GM12878 (cell line): ENCODE results near the gene C10orf67. TPM values are rescaled to one million over a fixed set of nuclear protein-coding genes. Genes with fewer than 3 reads are reported as not detected.

Source experiments
- ATAC-seq: fragments of 200-7000 bp; cut with Tn5 transposase; 3 replicates; pipeline ENCODE4 v1.9.1; 2020; ENCODE audit warnings: mild to moderate bottlenecking, moderate library complexity
- BruUV-seq: library from RNA; stranded (reverse); fragments of 400-500 nt; replicated peaks from 2 replicates; lab custom pipeline; 2021; lab: Mats Ljungman, UMichigan
- CTCF ChIA-PET: fragments of 300-600 bp; sonication (Branson Sonifier 250); formaldehyde crosslinking; extraction: SDS; loops from one replicate; lab custom pipeline; 2021; ENCODE audit warnings: inconsistent platforms; lab: Yijun Ruan, JAX
- POLR2A ChIA-PET: fragments of 350-600 bp; formaldehyde crosslinking; extraction: SDS; loops from one replicate; lab custom pipeline; 2021; ENCODE audit warnings: inconsistent platforms; lab: Charles Lee
- RAD21 ChIA-PET: fragments of 300-600 bp; sonication (Branson Sonifier 250); formaldehyde crosslinking; loops from one replicate; lab custom pipeline; 2023; ENCODE audit warnings: antibody characterized with exemption; ENCODE audit not compliant: unreplicated experiment; lab: Charles Lee
- SMC1A ChIA-PET: fragments of 300-600 bp; sonication (Branson Sonifier 250); formaldehyde crosslinking; loops from one replicate; lab custom pipeline; 2023; ENCODE audit not compliant: unreplicated experiment, uncharacterized antibody; lab: Charles Lee
- DNase-seq: peaks from one replicate; pipeline ENCODE4 v3.0.0-alpha.2; 2011; ENCODE audit warnings: low read depth, low spot score
- FAIRE-seq: peaks from 3 replicates; lab custom pipeline; 2011; peaks lifted over from hg19 to GRCh38; lab: Jason Lieb, UNC
- H2AFZ ChIP-seq: 2 replicates; pipeline ENCODE4 v1.6.0; 2011; ENCODE audit warnings: low read depth, low read length, control low read depth; ENCODE audit not compliant: control insufficient read depth
- H3K27ac ChIP-seq: 2 replicates; pipeline ENCODE4 v1.5.1; 2011; ENCODE audit warnings: control low read depth; ENCODE audit not compliant: control insufficient read depth, insufficient read depth
- H3K27me3 ChIP-seq, 2 experiments: replicated peaks in 1 of 2; 2 replicates each; pipeline versions ENCODE4 v1.6.0 to v1.6.1; 2011; ENCODE audit warnings: low read length in 1 of 2; ENCODE audit not compliant: control insufficient read depth in 2 of 2, insufficient read depth in 2 of 2
- H3K36me3 ChIP-seq, 2 experiments: 2 replicates each; pipeline ENCODE4 v1.5.1; 2011; ENCODE audit warnings: low read length in 1 of 2; ENCODE audit not compliant: control insufficient read depth in 2 of 2, insufficient read depth in 2 of 2
- H3K4me1 ChIP-seq: 2 replicates; pipeline ENCODE4 v1.6.1; 2011; ENCODE audit warnings: mild to moderate bottlenecking, low read length, moderate library complexity, mixed read lengths; ENCODE audit not compliant: control insufficient read depth, insufficient read depth
- H3K4me2 ChIP-seq: 2 replicates; pipeline ENCODE4 v1.6.0; 2011; ENCODE audit warnings: control low read depth; ENCODE audit not compliant: control insufficient read depth, insufficient read depth
- H3K4me3 ChIP-seq: fragments of 200-600 bp; sonication (generic); 2 replicates; pipeline ENCODE4 v1.5.1; 2016
- H3K79me2 ChIP-seq: 2 replicates; pipeline ENCODE4 v1.6.0; 2011; ENCODE audit warnings: low read length; ENCODE audit not compliant: control insufficient read depth, insufficient read depth
- H3K9ac ChIP-seq: 2 replicates; pipeline ENCODE4 v1.8.0; 2011; ENCODE audit warnings: low read length, control low read depth, mixed read lengths; ENCODE audit not compliant: control insufficient read depth, insufficient read depth
- H3K9me3 ChIP-seq: replicated peaks from 3 replicates; pipeline ENCODE4 v1.5.1; 2011; ENCODE audit warnings: mild to moderate bottlenecking, low read length; ENCODE audit not compliant: control insufficient read depth, insufficient read depth
- H4K20me1 ChIP-seq: 2 replicates; pipeline ENCODE4 v1.6.0; 2011; ENCODE audit not compliant: control insufficient read depth, insufficient read depth
- ETV6 ChIP-seq, 2 experiments: fragments of 450-650 bp in 1 of 2; IDR thresholded peaks in 1 of 2; conservative IDR thresholded peaks in 1 of 2; 2 replicates each; pipeline ENCODE4 v1.6.1; 2014; ENCODE audit warnings: antibody characterized with exemption in 1 of 2, borderline replicate concordance in 1 of 2, low read depth in 1 of 2, mild to moderate bottlenecking in 1 of 2, moderate library complexity in 1 of 2
- GABPA ChIP-seq: IDR thresholded peaks from 2 replicates; pipeline ENCODE4 v1.6.1; 2014; ENCODE audit warnings: antibody characterized with exemption, low read depth, mild to moderate bottlenecking, inconsistent platforms
- MLLT1 ChIP-seq: fragments of 450-650 bp; IDR thresholded peaks from 2 replicates; pipeline ENCODE4 v1.6.1; 2016; ENCODE audit warnings: mild to moderate bottlenecking
- WGBS: methylation state at CpG from one replicate; pipeline ENCODE4 v1.1.6; 2016; ENCODE audit warnings: low lambda C conversion rate; ENCODE audit not compliant: insufficient replicate concordance, insufficient coverage; ENCODE audit errors: missing lambda C conversion rate; 5-methylcytosine and 5-hydroxymethylcytosine counted together
- in situ Hi-C: fragments of 300-500 bp; cut with MboI; formaldehyde crosslinking; loops from 9 replicates; pipeline ENCODE4 v1.14.3; 2018; ENCODE audit warnings: mixed read lengths
- intact Hi-C: fragments of 100-400 bp; cut with micrococcal nuclease; formaldehyde crosslinking; loops from one replicate; pipeline ENCODE4 v1.14.2; 2022; ENCODE audit not compliant: unreplicated experiment
- polyA plus RNA-seq, 11 experiments: library from polyadenylated mRNA; depleted of rRNA in 4 of 11; unstranded in 6 of 11; stranded (reverse) in 5 of 11; fragments of >200 nt; fragmentation: Nextera tagmentation in 4 of 11; fragmentation: Illumina TruSeq in 1 of 11; extraction: Ambion mirVana in 4 of 11; extraction: Trizol in 1 of 11; gene quantifications; 1 replicate in 1 of 11; 2 replicates in 10 of 11; pipeline versions ENCODE4 v1.2.1 to v1.2.3, GENCODE V29; 2011 to 2016; ENCODE audit warnings: inconsistent platforms in 2 of 11, missing spikeins in 2 of 11, low read depth in 1 of 11
- total RNA-seq, 4 experiments: library from RNA; depleted of rRNA in 3 of 4; stranded (reverse); fragments of >200 nt in 3 of 4; fragmentation: Illumina TruSeq in 1 of 4; extraction: Trizol in 1 of 4; gene quantifications; 2 replicates each; pipeline versions ENCODE4 v1.2.1 to v1.2.3, GENCODE V29; 2013 to 2021

C10orf67 gene
- total and polyA plus RNA-seq, 10 of the 15 experiments (the other 5 are each of a cell fraction or from before 2014, with no cell fraction given) = 0.06 TPM; not detected in 9

GRCh38 chr10:23156447-23157150 lies 188.0 kb downstream of the C10orf67 start:
- intact Hi-C loops = loop anchor here (5.0 kb wide), 4 partner anchors 371 to 1169 kb away; no protein-coding TSS in a partner anchor
- no peak for TF ChIP-seq GABPA
- no peak for TF ChIP-seq MLLT1
- TF ChIP-seq ETV6 (conservative IDR thresholded peaks at IDR 0.05 in 1 of 2, IDR thresholded peaks at IDR 0.05 in 1 of 2; ENCODE audit: borderline replicate concordance in 1 of 2, low read depth in 1 of 2) = peak in 1 of 2 experiments; percentile 54; a peak in 1 of 4 replicates
- SMC1A ChIA-PET = interaction anchor here (0.6 to 2.0 kb wide), 3 partner anchors 13 to 1401 kb away, joined by 3 to 5 read pairs (median 3); no protein-coding TSS in a partner anchor
- H3K36me3 ChIP-seq = no peaks in the 10 kb centered on the region
- DNase-seq (no peak), FAIRE-seq (no peak), ATAC-seq (no peak)
- POLR2A ChIA-PET = no interaction called here
- no peak overlapping the region for H3K4me2 ChIP-seq
- H3K4me1 ChIP-seq = peaks cover 6% of the 10 kb centered on the region; the same call in 1 of the 2 replicates
- RAD21 ChIA-PET = interaction anchor here (1.0 to 2.5 kb wide), 2 partner anchors 136 to 544 kb away, joined by 3 to 24 read pairs; no protein-coding TSS in a partner anchor
- WGBS = 17% methylated on average over 10 of the region's 10 CpGs
- no peak overlapping the region for H3K4me3 ChIP-seq
- in situ Hi-C loops = loop anchor here (5.0 kb wide), 1 partner anchor 136 kb away; no protein-coding TSS in a partner anchor
- H4K20me1 ChIP-seq = no peaks in the 10 kb centered on the region
- no peaks in the 10 kb centered on the region for H3K9me3 ChIP-seq
- CTCF ChIA-PET = interaction anchor here (0.6 to 6.7 kb wide), 14 partner anchors 11 to 1363 kb away, joined by 3 to 106 read pairs (median 4); no protein-coding TSS in a partner anchor
- H3K79me2 ChIP-seq = no peaks in the 10 kb centered on the region
- H2AFZ ChIP-seq = no peak overlapping the region
- H3K27ac ChIP-seq = no peak overlapping the region
- BruUV-seq = no TSS peak
- H3K27me3 ChIP-seq = peaks cover 0 to 4% of the 10 kb centered on the region in 2 experiments; a peak in 1 of 4 replicates
- H3K9ac ChIP-seq = no peak overlapping the region
